ENCODE measurements around the gene UNC5C. TPM values are rescaled to one million over a fixed set of nuclear protein-coding genes. Genes with fewer than 3 reads are reported as not detected.
A peak's percentile ranks its signal among the peaks of the same experiment; 100 is the strongest.

UNC5C gene
- total RNA-seq, result 1 to 10 TPM; 4.6 to 8.1 (median 6.0) TPM

DNA sequence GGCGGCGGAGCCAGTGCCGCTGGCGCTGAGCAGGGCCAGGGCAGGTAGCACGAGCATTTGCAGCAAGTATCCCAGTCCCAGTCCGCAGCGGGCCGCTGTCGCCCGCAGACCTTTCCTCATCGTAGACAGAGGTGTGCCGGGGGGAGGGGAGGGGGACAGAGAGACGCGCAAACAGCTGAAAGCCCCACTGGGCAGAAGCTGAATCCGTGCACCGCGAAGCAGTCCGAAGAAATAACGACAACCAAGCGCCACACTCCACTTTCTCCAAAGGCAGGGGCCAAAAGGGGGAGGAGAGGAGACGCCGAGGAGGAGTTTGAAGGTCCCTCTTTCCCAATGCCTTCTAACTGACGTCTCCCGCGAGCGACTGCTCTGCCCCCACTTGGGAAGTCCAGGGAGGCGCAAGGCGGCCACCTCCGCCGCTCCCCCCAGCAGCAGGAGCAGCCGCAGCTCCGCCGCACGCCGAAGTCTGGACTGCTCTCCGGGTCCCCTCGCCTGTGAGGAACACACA is at the start of gene UNC5C:
Gene UNC5C (minus strand): TSS at position 236 of the 508 bp plus-strand sequence.
- peak; percentile 67 for ATAC-seq (ENCODE audit: low FRiP score)
- TF ChIP-seq, protein P1, sequence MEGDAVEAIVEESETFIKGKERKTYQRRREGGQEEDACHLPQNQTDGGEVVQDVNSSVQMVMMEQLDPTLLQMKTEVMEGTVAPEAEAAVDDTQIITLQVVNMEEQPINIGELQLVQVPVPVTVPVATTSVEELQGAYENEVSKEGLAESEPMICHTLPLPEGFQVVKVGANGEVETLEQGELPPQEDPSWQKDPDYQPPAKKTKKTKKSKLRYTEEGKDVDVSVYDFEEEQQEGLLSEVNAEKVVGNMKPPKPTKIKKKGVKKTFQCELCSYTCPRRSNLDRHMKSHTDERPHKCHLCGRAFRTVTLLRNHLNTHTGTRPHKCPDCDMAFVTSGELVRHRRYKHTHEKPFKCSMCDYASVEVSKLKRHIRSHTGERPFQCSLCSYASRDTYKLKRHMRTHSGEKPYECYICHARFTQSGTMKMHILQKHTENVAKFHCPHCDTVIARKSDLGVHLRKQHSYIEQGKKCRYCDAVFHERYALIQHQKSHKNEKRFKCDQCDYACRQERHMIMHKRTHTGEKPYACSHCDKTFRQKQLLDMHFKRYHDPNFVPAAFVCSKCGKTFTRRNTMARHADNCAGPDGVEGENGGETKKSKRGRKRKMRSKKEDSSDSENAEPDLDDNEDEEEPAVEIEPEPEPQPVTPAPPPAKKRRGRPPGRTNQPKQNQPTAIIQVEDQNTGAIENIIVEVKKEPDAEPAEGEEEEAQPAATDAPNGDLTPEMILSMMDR (IDR thresholded peaks at IDR 0.05), result no peak
- DNase-seq (ENCODE audit: low spot score), result no peak

DNA sequence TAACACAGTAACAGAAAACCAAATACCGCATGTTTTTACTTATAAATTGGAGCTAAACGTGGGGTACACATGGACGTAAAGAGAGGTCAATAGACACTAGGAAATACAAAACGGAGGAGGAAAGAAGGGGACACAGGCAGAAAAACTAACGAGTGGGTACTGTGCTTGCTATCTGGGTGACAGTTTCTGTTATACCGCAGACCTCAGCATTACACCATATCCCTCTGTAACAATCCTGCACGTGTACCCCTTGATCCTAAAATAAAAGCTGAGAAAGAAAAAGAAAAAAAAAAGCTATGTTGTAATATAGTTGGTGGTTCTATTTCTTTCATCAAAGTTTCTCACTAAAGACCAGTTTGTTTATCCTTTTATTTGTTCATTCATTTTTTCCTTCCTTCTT is 47.9 kb upstream of the UNC5C start:
- no peak for ATAC-seq (ENCODE audit: low FRiP score)
- no peak for DNase-seq (ENCODE audit: low spot score)
- TF ChIP-seq, protein P1 (IDR thresholded peaks at IDR 0.05), result no peak

DNA sequence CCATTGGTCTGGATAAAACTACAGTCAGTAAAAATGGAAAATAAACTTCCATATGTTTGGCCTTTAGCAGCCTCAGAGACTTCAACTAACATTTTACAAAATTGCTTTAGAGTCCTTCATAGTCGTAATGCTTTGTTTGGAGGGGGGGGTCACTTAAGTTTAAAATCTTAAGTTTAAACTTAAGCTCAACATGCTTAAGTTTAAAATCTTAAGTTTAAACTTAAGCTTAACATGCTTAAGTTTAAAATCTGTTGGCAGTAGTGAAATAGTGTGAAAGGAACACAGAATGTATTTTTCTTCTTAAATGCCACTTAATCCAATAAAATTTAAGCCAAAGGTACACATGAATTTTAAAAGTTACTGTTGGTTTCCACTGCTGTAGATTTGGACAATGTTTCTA is 45.9 kb upstream of the UNC5C start:
- DNase-seq (ENCODE audit: low spot score) (no peak), ATAC-seq (ENCODE audit: low FRiP score) (no peak)
- TF ChIP-seq, protein P1 (IDR thresholded peaks at IDR 0.05), result no peak

DNA sequence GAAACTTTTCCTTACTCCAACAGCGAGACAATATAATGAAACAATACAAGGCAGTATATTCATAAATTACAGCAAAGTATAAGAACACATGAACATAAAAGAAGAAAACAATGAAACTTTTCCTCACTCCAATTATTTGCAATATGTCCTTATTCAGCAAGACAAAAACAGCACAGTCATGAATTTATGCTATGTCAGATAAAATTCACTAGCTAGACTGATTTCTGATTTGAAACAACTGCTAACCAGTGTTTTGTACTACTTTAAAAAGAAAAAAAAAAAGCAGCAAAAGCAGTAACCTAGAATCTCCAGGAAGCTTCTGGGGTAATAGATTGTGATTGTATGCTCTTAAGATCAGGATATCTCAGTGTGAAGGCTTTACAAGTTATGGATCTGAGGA is 45.2 kb upstream of the UNC5C start:
- TF ChIP-seq, protein P1 (IDR thresholded peaks at IDR 0.05), result no peak
- ATAC-seq (ENCODE audit: low FRiP score) (no peak), DNase-seq (ENCODE audit: low spot score) (no peak)

DNA sequence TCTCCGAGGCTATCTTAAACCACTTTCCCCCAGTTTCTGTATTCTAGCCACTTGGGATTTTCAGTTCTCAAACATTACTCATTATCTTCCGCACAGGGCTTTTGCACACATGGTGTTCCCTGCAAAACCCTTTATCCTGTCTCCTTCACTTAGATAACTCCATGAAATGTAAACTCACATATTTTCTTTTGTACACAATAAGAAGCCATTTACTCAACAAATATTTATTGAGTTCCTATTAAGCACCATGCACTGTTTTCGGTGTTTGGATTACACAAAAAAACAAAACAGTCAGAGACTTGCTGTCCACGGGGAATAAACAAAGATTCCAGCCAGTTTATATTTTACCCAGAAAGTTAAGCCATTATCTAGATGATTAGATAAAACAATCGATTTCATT is 42.5 kb upstream of the UNC5C start:
- TF ChIP-seq, protein P1 (IDR thresholded peaks at IDR 0.05), result no peak
- DNase-seq (ENCODE audit: low spot score) (no peak), ATAC-seq (ENCODE audit: low FRiP score) (no peak)

DNA sequence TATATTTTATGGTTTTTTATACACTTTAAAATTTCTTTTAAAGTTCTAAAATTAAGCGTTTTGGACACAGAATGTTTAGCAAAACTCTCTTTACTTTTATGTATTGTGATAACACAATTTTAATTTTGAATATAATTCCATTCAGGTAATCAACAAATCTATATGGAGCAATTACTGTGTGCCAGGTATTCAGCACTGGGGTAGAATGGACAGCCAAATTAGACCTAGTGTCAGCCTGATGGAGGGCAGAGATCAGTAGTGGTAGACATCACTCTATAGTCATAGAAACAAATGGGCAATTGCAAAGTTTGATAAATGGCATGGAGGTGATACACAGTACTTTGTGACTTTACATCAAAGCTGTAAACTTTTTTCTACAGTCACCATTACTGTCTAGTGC is 41.8 kb upstream of the UNC5C start:
- no peak for ATAC-seq (ENCODE audit: low FRiP score)
- TF ChIP-seq, protein P1 (IDR thresholded peaks at IDR 0.05), result no peak

DNA sequence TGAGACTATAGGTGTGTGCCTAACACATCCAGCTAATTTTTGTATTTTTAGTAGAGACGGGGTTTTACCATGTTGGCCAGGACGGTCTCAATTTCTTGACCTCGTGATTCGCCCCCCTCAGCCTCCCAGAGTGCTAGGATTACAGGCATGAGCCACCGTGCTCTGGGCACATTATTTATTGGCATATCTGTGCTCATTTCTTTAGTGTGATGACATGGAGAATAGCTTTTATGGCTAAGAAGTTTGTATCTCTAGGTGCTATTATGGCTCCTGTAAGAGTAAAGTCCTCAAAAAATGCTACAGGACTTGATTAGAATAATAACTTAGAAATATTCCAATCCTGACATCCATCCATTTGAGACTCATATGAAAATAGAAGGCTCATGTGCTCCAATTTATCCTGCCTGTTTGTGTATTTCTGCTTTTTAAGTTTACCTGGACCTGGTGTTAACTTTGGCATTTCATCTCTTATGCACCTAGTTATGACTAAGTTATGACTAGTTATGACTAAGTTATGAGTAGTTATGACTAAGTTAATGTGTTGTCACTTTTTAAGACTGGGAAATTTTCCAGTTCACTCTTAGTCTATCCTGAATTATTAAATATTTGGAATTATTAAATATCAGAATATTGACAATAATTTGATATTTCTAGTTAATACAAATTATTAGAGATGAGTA is 36.4 kb upstream of the UNC5C start:
- TF ChIP-seq, protein P1 (IDR thresholded peaks at IDR 0.05), result no peak
- ATAC-seq (ENCODE audit: low FRiP score), result no peak
- DNase-seq (ENCODE audit: low spot score), result no peak

More for the DNA sequence above, 41.8 kb upstream of the UNC5C start:
- no peak for DNase-seq (ENCODE audit: low spot score)

All from omental fat pad (tissue), 4 donors.